GM18520 (cell line): ENCODE results near the gene MCM10.
"Not testable (repeated sequence)": the region's sequence is repeated elsewhere in the genome, so short reads cannot be mapped to it uniquely, and the experiment has no call there.

Experiments
- ATAC-seq: cut with Tn5 transposase; IDR thresholded peaks from one replicate; pipeline ENCODE4 v1.9.1; 2021; ENCODE audit not compliant: unreplicated experiment

Gene MCM10

GRCh38 chr10:13160934-13161856 lies at the start of gene MCM10:
Gene MCM10, plus strand, starts transcription at chr10:13161558. Its CDS starts 2,645 bp downstream, at chr10:13164203.
- peak; percentile 100 for ATAC-seq

- no peak for ATAC-seq
Measured at GRCh38 chr10:13113544-13113943, 47.8 kb upstream of the MCM10 start.

GRCh38 chr10:13115832-13116803 lies 45.2 kb upstream of the MCM10 start:
- ATAC-seq = peak; percentile 37

GRCh38 chr10:13117841-13118783 lies 43.2 kb upstream of the MCM10 start:
- no peak for ATAC-seq

GRCh38 chr10:13118784-13119410 lies 42.5 kb upstream of the MCM10 start:
- no peak for ATAC-seq

- no peak for ATAC-seq
Measured at GRCh38 chr10:13120786-13121499, 40.4 kb upstream of the MCM10 start.

- ATAC-seq = no peak
Measured at GRCh38 chr10:13121500-13121854, 39.9 kb upstream of the MCM10 start.

GRCh38 chr10:13136651-13137050 lies 24.7 kb upstream of the MCM10 start:
- no peak for ATAC-seq

GRCh38 chr10:13139150-13139549 lies 22.2 kb upstream of the MCM10 start:
- ATAC-seq = no peak

- no peak for ATAC-seq
Measured at GRCh38 chr10:13139676-13140075, 21.7 kb upstream of the MCM10 start.

GRCh38 chr10:13140627-13141190 lies 20.6 kb upstream of the MCM10 start:
- ATAC-seq = no peak

GRCh38 chr10:13143766-13144165 lies 17.6 kb upstream of the MCM10 start:
- no peak for ATAC-seq

- ATAC-seq = no peak
Measured at GRCh38 chr10:13144814-13145213, 16.5 kb upstream of the MCM10 start.

GRCh38 chr10:13146379-13146778 lies 15.0 kb upstream of the MCM10 start:
- no peak for ATAC-seq

- no peak for ATAC-seq
Measured at GRCh38 chr10:13147161-13147560, 14.2 kb upstream of the MCM10 start.

- no peak for ATAC-seq
Measured at GRCh38 chr10:13152296-13152695, 9.1 kb upstream of the MCM10 start.

GRCh38 chr10:13155860-13156259 lies 5.5 kb upstream of the MCM10 start:
- not testable (repeated sequence) for ATAC-seq

- no peak for ATAC-seq
Measured at GRCh38 chr10:13158401-13158800, 3.0 kb upstream of the MCM10 start.

- no peak for ATAC-seq
Measured at GRCh38 chr10:13161857-13162271, 506 bp downstream of the MCM10 start.
